DMS 273 treated with DMSO at 0.1 percent for 48 hours (cell line): ENCODE results near the gene TTC38.
A peak's percentile ranks its signal among the peaks of the same experiment; 100 is the strongest.

ENCODE experiments used
- DNase-seq: peaks from one replicate; lab custom pipeline; 2025; lab: John Stamatoyannopoulos, UW

The TTC38 gene

DNA sequence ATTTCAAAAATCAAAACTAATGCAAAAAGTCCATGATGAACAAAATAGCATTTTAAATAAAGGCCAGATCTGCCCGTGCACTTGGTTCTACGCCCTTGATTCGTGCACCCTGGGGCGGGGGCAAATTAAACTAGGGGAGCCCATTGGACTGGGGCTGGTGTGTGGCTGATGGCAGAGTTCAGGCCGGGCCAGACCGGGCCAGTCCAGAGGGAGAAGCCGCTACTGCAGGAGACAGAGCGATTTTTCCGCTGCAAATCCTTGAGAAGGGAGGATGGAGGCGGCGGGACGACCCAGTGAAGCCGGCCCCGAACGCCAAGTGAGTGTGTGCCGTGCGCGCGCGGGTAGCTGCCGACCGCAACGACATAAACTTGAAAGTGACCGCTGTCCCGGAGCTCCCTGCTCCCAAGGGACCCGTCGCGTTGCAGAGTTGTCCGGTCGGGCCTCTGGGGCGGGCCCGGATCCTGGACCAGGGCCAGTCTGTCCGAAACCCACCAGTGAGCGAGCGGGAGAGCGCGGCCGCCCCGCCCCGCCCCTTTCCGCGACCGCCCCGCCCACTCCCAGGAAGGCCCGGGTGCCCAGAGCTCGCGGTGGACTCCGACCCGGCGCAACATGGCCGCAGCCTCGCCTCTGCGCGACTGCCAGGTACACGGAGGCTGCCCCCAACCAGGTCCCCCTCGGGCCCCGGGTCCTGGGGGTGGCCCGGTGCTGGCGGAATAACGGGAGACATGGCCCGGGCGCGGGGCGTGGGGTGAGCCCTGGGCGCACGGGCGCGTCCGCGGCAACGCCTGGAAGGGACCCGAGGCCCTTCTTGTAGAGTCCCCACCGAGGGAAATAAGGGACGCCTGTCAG lies at the start of gene TTC38:
TSS of gene TTC38 (plus strand) at position 578 of the 849 bp plus-strand sequence. CDS start at position 610, 32 bp downstream.
- DNase-seq: peak; percentile 38

DNA sequence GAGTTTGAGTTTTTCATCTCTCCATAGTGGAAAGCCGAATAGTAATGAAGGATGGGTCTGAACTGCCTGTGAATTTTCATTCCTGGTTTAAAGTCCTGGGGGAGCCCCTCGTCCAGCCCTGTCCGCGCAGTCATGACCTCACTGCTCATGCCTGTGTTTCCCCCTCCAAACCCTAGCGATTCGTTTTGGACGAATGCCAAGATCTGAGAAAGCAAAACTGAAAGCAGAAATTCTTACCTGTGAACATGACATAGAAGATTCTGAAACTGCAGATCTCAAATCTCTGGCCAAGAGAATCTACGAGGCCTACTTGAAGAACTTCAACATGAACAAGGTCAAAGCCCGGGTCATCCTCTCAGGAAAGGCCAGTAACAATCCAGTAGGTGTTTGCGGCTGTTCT lies 48.2 kb upstream of the TTC38 start:
- DNase-seq: no peak

DNA sequence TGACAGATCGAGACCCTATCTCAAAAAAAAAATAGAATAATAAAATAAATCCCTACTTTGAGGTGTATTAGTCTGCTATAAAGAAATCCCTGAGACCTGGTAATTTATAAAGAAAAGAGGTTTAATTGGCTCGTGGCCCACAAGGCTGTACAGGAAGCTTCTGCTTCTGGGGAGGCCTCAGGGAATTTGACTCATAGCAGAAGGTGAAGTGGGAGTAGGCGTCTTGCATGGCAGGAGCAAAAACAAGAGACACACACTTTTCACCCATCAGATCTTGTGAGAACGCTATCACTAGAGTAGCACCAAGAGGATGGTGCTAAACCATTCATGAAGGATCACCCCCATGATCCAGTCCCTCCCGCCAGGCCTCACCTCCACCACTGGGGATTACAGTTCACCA lies 46.9 kb upstream of the TTC38 start:
- DNase-seq: no peak

DNA sequence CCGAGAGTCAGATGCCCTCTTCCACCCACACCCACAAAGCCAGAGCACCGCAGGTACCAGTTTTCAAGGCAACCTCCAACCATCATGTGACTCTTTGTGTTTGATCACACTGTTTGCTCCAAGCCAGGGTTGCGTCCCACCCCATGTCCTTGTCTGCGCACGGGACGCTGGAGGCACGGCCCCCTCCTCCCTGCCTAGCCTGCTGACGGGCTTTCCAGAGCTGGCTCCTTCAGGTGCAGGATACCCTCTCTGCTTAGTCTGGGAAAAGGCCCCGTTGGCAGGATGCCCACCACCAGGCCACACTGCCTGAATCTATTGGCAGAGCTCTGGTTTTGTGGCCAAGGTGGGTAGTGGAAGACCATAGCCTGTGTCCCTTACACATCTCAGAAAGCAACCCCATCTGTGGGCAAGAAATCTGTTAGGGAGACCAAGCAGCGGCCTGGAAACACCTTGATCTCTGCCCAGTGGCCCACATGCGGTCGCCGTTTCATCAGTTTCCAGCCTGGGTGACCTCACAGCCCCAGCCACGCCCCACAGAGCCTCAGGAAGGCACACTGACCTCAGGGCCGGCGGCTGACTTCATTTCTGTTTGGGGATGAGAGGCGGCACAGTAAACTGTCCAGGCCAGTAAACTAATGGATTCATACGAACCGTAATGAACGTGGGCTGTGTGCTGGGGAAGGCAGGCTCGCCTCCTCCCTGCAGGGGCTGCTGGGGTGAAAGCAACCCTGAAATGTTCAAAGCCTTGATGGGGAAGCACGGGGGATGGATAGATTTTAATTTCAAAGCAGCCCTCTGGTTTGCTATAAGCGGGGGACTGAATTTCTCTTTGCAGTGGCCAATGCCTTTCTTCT lies 43.5 kb upstream of the TTC38 start:
- no peak for DNase-seq

DNA sequence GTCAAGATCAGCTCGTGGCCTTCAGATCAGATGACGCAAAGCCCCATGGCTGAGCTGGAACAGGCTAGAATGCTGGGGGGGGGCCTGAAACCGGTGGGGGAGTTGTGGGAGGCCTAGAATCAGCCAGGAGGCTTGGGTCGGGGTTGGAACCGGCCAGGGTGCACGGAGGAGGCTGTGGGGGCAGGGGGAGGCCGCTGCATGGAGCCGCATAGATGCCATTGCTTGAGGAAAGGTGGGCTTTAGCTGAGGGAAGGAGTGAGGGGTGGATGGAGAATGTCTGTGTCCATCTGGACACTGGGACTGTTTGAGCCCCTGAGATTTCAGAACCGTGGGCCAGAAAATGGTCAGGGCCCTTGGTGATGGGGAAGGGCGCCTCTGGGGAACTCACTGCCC lies 42.9 kb upstream of the TTC38 start:
- no peak for DNase-seq

DNA sequence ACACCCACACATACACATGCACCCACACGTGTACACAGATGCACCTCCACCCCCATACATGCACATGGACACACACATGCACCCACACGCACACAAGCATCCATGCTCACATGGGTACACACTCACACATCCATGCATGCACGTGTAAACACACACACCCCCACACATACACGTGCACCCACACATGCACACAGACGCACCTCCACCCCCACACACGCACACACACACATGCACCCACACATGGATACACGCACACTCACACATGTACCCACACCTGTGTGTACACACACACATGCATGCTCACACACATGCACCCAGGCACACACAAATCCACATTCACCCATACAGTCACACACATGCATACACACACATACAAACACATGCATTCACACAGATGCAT lies 42.2 kb upstream of the TTC38 start:
- DNase-seq: no peak

DNA sequence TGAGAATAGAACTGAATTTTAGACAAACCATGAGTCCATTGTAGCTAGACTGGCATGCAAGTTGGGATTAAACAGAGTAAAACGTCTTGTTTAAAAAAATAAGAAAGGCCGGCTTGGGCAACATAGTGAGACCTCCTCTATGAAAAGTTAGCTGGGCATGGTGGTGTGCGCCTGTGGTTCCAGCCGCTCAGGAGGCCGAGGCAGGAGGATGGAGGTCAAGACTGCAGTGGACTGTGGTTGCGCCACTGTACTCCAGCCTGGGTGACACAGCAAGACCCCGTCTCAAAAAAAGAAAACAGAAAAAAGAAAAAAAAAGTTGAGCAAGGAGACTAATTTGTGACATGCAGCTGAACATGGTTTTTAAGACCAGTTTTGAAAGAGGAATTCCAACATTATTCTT lies 41.2 kb upstream of the TTC38 start:
- no peak for DNase-seq

DNA sequence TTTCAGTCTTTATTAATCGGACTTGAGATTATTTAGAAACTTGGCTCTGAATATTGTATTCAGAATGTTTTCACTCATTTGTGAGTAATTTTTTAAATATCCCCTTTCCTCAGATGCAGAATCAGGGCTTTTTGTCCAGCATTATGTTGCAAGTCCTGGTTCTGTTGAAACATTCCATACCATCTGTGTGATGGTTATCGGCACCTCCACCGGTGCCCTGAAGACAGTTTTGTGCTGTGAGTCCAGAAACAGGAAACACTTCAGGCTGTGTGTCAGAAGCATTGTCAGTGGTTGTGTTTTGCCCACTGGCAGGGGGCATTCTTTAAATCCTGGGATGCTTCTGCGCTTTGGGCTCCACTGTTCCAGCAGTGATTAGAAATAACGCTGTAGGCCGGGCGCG lies 38.1 kb upstream of the TTC38 start:
- DNase-seq: no peak

DNA sequence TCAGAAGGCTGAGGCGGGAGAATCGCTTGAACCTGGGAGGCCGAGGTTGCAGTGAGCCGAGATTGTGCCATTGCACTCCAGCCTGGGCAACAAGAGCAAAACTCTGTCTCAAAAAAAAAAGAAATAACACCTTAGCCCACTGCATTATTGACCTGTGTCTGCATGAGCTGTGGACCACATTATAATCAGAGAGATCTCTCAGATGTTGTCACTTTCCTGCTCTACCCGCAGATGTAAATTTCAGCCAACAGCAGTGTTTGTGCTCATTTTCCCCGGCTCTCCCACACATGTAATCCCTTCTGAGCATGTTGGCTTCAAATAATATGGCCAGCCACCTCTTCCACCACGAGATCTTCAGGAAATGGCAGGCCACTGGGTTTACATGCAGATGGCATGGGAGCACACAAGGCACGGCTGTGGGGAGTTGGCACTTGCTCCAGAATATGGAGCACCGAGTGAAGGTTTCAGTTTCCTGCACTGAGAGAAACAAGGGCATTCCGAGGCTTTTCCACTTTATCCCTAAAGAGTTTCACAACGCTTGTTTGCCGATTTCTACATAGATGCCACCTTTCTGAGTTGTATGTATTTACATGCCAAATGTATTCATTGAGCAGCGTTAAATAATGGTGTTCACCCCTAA lies 37.4 kb upstream of the TTC38 start:
- DNase-seq: no peak

DNA sequence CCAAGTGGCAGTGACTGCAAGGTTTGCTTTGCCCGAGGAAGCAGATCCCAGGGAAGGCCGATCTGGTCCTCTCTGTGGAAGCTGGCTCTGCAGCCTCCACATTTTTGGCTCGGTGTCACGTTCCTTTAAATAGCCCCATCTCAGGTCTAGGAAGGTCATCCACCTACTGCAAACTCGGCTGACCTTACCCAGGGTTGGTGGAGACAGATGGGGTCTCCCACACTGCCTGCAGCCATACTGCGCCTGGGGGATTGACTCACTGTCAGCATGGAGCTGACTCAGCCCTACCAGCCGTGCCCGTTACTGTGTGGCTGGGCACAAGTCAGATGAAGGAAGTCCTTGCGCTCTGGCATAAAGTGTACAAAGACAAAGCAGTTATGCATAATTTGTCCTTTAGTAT lies 34.6 kb upstream of the TTC38 start:
- DNase-seq: peak; percentile 59

DNA sequence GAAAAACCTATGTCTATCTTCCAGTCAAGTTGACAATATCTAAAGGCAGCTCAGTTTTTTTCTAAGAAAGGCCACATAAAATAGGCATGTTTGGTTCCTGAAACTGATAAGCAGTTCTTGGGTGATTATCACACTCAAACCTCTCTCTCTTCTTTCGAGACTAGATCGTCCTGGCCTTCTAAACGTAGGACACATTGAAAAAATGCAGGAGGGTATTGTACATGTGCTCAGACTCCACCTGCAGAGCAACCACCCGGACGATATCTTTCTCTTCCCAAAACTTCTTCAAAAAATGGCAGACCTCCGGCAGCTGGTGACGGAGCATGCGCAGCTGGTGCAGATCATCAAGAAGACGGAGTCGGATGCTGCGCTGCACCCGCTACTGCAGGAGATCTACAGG lies 32.8 kb upstream of the TTC38 start:
- no peak for DNase-seq

DNA sequence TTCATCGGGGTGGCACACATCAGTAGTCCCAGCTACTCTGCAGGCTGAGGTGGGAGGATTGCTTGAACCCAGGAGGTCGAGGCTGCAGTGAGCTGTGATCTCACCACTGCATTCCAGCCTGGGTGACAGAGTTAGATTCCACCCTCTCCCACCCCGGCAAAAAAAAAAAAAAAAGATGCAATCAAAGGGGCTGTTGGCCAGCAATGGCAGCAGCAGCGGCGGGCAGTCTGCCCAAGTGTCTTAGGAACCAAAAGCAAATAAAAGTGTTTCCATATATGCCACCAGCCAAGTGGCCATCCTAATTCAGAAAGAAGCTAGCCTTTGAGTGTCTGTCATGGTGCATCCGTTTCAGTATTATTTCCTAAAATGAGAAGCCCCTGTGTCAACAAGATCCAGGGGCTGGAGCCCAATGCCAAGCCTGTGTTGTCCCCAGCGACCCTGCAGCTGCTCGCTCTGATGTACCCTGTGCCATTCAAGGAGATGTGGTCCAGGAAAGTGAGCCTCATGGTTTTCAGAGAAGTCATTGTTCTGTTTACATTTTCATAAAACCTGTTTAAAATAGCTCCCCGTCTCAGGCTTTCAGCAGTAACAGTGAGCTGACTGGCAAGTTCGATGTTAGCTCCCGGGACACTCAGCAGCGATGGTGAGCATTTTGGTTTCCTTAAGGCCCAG lies 30.2 kb upstream of the TTC38 start:
- no peak for DNase-seq

DNA sequence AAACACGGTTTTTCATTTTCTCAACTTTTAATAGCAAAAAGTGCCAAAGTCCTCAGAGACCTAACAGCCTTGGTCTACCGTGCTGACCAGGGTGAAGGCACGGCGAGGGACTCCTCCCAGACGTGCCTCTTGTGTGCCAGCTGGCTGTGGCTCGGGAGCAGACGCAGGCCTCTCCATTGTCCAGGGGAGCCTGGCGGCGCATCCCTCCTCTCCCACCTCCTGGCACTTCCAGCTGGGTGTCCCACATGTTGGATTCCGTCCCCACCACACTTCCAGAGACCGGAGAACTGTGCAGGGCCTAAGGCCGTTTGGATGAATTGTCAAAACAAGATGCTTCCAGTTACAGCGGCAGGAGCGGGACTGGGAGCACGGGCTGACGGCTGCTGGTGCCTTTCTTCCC lies 29.3 kb upstream of the TTC38 start:
- no peak for DNase-seq

DNA sequence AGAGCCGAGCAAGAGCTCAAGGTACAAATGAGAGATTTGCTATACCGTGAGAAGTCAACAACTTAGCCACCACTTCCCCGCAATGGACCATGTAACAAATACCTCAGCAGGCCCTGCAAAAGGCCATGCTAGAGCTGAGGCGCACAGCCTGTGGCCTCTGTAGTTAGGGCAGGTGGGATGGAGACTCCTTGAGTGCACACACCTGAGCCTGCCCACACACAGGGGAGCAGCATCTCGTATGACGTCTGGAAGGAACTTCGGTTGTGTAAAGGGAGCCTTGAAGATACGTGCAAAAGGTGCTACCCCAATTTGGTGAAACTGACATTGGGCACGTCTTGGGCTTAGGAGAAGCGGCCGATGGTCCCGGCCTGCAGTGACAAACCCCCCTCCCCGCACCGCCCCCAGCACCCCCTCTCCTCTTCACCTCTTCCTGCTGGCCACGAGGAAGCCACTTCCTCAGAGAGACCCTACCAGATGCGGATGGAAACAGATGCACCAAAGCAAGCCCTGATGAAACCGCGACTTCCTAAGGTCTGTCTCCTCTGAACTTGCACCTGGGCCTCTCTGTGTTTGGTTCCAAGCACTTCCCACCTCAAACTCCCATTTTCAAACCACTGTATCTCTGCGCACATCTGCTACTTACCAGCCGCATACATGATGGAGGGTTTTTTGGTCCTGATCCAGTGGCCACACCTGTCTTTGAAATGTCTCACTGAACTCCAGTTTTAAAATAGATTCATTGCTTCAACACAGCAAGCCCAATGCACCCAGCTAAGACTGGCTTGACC lies 28.4 kb upstream of the TTC38 start:
- DNase-seq: no peak

DNA sequence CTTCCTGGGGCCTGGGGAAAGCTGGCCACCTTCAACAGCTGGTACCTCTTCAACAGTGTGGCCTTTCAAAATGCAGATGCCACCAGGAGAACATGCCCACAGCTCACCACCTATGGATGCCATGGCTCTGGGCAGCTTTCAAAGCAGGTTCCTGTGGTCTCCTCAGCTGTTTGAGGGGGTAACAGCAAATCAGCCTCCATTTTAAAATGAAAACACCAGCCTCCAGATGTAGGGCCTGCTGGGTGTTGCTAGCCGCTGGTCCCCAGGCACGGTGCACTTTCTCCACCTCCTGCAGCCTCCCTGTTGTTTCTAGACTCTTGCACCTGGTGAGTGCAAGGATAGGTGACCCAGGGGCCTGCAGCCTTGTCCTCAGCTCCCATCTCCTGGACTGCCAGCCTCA lies 27.7 kb upstream of the TTC38 start:
- no peak for DNase-seq

DNA sequence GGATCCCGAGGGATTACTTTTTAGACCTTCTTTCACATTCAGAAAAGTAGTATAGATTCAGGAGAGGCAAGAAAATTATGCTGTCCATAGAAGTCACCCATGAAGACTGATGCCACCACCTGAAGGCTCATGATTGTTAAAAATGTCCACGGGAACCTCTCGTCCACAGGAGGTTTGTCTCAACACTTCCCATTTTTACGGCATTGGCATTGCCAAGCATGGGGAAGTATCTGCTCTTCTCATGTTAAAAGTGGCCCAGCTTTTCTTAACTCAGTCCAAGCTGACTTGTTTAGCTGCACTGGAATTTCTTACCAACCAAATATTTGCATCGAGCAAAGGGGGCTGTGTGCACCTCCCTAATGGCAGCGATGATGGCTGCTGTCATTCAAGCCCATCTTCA lies 27.3 kb upstream of the TTC38 start:
- DNase-seq: no peak

DNA sequence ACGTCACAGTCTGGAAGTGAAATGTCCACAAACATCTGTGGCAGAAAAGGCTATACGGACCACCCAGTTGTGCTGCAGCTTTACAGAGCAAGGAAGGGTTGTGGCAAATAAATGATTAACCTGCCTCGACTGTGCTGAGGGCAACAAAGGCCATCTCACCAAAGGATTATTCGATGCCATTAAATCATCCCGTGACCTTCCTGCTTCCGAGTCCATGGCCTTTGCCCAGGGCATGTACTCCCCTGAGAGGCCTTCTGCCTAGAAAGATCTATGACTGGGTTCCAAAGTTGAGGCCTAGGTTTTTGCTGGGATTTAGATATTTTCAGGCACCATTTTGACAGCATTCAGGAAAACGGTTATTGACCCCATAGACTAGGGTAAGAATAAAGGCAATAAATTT lies 26.9 kb upstream of the TTC38 start:
- DNase-seq: no peak

DNA sequence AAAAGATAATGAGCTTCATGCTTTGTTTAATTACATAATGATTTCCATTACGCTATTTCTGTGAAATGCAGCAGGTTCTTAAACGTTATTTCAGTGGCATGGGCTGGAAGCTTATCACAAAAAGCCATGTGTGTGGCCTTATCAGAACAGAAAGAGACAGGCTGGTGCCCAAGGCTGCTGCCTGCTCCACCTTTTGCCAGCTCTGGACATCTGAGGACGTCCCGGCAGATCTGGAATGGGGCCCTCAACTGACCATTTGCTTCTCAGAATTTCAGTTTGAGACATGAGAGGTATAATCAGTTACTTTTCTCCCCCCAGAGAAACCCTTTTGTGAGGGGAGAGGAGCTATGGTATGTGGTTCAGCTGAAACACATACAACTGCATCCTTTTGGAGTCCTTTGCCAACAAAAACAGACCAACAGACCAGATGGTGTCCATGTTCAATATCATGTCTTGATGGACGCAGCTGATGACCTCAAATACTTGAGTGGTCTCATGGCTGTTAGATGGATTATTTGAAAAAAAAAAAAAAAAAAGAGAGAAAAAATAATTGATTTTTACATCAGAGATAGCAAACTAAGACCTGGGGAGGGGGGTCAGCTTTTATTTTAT lies 26.3 kb upstream of the TTC38 start:
- no peak for DNase-seq

DNA sequence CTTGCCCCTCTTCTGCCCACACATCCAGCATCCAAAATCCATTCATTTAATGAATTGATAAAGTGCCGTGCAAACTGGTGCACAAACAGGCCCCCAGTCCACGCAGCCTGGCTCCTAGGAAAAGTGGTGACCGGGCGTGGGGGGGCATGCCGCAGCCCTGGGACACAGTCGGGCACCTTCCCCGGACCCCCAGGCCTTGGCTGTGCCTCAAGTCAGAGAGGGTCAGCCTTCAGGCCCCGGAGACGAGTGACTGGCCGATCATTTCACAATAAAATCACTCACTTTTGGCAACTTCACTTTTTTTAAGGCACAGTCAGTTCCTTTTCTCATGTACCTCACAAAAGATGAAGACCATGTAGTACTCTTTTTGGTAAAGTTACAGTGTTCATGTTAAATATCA lies 25.7 kb upstream of the TTC38 start:
- DNase-seq: no peak

DNA sequence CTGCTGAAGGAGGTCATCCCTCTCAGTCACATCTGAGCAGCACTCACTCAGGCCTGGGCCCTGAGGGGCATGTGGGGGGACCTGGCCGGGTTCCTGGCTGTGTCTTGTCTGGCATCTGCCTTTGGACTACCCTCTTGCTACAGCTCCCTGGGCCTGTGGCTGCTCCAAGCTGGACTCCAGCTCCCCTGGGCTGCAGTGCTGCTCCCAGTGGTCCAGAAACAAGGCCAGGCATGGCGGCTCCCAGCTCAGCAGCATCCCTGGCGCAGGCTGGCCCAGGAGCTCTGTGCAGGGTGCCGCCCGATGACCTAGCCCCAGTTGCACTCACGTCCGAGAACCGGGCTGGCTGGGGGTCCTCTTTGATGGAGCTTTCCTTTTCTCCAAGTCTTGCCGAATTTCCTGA lies 23.0 kb upstream of the TTC38 start:
- DNase-seq: no peak

DNA sequence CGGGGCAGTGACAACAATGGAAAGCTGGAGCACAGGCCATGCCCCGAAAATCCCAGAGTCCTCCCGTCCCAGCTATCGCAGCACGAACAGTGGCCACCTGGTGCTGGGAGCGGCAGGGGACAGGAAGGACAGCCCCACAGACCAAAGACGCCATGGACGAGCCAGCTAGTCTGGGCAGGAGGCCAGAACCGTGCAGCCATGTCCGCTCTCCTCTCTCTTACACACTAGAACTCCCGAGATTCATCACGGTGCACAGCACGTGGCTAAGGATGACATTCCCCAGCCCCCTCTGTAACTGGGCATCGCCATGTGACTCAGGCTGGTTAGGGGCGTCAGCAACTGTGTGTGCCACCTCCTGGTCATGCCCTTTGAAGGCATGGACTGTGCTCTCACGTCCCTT lies 22.3 kb upstream of the TTC38 start:
- no peak for DNase-seq
